SHP77 (cell line): Measurements from ENCODE around the gene PTPRG.
"Not testable (repeated sequence)": the region's sequence is repeated elsewhere in the genome, so short reads cannot be mapped to it uniquely, and the experiment has no call there.

ENCODE experiments used
- DNase-seq, 2 experiments: peaks; one replicate each; lab custom pipeline; 2025; lab: John Stamatoyannopoulos, UW

PTPRG gene

DNA sequence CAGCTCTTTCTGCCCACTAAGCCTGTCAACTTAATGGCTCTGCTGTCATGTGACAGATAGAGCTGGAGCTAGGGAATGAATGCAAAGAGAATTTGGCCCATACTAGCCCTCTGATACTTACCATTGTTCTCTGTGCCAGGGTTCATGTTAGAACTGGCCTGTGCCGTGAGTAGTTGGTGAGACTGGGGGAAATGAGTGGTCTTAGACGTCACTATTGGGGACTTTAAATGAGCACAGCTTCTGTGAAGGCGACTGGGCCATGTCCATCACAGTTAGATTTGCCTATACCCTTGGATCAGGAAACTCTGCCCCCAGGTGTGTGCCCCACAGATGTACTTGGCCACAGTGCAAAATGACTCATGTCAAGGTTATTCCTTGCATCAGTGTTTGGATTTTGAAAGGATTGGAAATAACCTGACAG is 124.9 kb downstream of the PTPRG start:
- no peak for DNase-seq

DNA sequence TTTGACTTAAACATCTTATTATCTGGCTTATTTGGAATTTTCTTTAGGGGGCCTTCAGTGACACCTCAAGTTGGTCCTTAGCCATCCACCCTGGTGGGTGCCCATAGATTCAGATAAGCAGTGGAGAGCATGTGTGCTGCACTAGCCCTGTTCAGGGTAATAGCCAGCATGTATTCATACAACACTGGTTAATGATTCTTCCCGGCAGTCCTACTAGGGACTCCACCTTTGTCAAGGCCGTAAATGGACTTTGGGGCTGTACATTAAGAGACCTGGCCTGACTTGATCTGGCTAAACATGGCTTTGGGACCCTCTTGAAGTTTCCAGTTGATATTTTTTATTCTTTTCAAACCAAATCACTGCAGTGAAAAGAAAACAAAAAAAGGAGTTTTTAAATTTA is 125.8 kb downstream of the PTPRG start:
- no peak for DNase-seq

DNA sequence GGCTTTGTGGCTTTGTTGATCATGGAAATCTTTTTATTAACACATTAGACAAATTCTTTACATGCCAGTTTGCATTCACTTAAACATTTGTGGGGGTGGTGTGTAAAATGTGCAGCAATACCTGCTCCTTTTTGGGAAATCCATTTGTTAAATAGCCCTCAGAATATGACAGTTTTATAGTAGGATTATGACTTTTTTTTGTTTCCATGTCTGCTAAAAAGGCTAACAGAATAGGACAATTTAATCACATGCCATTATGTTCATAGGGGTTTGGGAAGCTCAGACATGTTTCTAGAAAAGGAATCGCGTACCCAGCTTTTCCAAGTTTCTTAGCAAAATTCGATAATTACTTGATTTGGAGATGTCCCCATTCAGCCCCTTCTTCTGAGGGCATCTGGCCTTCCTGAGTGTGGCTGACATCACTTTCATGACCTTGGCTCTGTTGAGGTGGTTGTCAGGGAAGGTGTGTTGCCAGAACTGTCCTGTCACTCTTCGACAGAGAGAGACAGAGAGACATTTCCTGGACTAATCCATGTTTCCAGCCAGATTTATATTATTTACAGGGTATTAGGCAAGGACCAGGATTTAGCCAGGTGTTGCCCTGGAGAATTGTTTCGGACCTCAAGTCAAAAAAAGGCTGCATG is 126.4 kb downstream of the PTPRG start:
- DNase-seq = no peak

- DNase-seq = no peak
These were observed 127.1 kb downstream of the PTPRG start for GRCh38 chr3:61688307-61688984.

DNA sequence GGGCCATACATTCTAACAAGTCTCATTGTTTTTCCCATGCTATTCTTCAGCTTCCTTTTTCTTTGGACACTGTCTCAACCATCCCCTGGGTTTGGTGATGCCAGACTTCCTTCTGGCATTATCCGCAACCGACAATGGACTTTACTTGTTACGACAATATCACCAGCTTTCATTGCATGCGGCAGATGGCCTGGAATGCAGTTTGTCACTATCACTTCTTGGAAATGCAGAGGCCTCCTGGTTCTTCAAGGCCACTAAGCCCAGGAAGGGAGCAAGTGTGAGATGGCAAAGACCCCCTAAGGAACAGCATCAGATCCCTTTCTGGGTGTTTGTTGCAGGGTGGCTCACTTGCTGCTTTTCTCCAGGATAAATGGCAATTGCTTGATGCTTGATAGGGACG is 128.6 kb downstream of the PTPRG start:
- no peak for DNase-seq

- no peak for DNase-seq
These were observed 130.1 kb downstream of the PTPRG start for GRCh38 chr3:61691466-61691865.

DNA sequence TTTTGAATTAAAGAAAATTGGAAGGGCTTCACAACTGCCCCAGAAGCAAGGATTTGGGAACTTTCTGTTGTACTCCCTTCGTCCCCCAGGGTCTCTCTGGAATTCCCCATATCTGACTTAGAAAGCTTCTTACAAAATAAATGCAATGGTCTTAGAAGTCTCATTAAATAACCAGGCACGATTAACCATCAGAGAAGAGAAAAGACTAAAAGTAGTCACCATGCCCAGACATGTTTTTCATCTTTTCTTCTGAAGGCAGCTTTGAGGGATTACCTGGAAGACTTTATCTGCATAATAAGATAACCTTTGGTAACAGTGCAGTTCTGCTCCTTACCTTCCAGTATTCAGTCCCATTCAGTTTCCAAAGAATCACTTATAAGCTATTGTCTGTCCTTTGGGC is 135.9 kb downstream of the PTPRG start:
- DNase-seq = no peak

- DNase-seq = not testable (repeated sequence)
These were observed 137.1 kb downstream of the PTPRG start for GRCh38 chr3:61698278-61699072.

GRCh38 chr3:61699622-61700021 is 138.3 kb downstream of the PTPRG start:
- DNase-seq = no peak

DNA sequence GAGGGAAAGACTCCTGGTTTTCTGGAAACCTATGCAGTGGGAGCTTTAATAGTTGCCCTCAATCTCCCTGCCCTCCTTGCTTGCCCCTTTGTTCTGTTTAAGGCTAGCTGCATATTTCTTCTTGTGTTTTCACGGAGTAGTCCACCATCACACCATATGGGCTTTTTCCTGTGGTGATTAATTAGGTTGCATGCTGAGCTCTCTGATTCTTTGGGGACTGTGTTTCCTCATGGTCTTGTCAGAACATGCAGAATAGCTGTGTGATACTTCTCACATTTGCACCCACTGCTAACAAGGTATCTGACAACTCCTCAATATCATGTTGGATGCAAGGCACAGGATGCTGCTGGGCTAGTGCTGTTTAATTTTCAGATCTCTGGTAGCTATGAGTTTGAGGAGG is 139.6 kb downstream of the PTPRG start:
- DNase-seq = no peak

- DNase-seq = no peak
These were observed 141.1 kb downstream of the PTPRG start for GRCh38 chr3:61702453-61702852.

DNA sequence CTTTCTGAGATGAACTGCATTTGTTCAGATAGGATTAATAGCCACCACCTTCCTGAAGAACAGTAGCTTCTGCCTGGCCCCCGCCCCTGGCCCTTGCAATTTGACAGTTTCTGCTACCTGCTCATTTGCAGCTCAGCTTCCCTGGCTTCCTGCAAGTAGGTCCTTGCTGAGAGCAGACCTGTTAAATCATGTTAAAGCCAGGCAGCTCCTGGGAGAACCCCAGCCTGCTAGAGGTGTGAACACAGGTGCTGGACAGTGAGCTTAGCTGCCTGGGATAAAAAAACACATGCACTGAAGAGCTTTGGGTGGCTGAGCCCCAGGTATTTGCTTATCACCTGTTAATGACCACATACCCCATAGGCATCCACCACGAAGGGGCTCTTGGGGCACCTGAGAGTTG is 143.4 kb downstream of the PTPRG start:
- no peak for DNase-seq

DNA sequence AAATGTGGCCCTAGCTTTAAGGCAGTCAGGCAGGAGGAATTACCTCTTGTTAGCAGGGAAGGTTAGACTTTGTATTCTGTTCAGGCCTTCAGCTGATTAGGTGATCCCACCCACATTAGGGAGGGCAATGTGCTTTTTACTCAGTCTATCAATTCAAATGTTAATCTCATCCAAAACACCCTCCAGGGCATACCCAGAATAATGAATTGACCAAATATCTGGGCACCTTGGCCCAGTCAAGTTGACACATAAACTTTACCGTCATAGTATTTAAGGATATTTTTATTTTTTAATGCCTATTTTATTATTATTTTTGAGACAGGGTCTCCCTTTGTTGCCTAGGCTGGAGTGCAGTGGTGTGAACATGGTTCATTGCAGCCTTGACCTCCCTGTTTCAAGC is 146.1 kb downstream of the PTPRG start:
- DNase-seq = no peak

DNA sequence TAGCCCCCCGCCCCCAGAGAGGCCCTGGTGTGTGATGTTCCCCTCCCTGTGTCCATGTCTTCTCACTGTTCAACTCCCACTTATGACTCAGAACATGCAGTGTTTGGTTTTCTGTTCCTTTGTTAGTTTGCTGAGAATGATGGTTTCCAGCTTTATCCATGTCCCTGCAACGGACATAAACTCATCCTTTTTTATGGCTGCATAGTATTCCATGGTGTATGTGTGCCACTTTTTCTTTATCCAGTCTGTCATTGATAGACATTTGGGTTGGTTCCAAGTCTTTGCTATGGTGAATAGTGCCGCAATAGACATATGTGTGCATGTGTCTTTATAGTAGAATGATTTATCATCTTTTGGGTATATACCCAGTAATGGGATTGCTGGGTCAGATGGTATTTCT is 149.5 kb downstream of the PTPRG start:
- DNase-seq = not testable (repeated sequence)

- DNase-seq = no peak
These were observed 152.9 kb downstream of the PTPRG start for GRCh38 chr3:61714225-61714624.

GRCh38 chr3:61715886-61716527 is 154.6 kb downstream of the PTPRG start:
- DNase-seq = no peak

GRCh38 chr3:61716693-61717092 is 155.3 kb downstream of the PTPRG start:
- DNase-seq = not testable (repeated sequence)

- DNase-seq = no peak
These were observed 157.2 kb downstream of the PTPRG start for GRCh38 chr3:61718565-61718964.

GRCh38 chr3:61719278-61719977 is 158.1 kb downstream of the PTPRG start:
- no peak for DNase-seq

DNA sequence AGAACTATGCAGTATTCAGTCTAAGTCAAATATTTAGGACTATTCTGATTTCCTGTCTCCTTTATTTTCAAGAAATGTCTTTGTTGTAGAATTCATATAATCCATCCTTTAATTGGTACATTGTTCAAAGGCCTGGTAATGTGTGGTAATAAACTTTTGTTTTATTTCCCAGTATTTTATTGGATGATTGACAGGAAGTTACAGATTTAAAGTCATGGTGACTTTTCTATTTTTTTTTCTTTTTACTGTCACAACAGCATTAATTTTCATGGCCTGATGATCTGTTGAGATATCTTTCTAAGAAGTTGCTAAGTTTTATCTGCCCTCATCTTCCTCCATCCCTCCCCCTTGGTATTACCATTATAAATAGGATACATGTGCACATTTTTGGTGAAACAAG is 161.7 kb downstream of the PTPRG start:
- no peak for DNase-seq

- no peak for DNase-seq
These were observed 162.8 kb downstream of the PTPRG start for GRCh38 chr3:61724183-61724582.

DNA sequence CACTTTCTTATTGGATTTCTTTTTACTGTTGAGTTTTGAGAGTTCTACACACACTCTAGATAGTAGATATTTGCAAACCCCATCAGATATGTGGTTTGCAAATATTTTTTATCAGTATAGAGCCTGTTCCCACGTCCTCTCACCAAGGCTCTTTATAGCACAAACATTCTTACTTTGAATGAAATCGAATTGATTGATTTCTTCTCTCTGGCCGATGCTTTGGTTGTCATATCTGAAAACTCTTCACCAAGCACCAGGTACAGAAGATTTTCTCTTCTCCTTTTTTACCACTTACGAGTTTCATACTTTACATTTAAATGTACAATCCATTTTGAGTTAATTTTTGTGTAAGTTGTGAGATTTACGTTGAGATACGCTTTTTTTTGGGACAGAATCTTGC is 163.4 kb downstream of the PTPRG start:
- no peak for DNase-seq
